ENCODE results near the gene ENKD1.

The ENKD1 gene

GRCh38 chr16:67668495-67669157, 2.1 kb upstream of the ENKD1 start:
- no peak for DNase-seq (ENCODE audit: low read depth)
- TF ChIP-seq CTCF (IDR thresholded peaks at IDR 0.05; ENCODE audit: control insufficient read depth, extremely low read depth, insufficient read depth) = no peak
- H3K4me3 ChIP-seq (ENCODE audit: low read depth, low read length) = no peak overlapping the region

- DNase-seq (ENCODE audit: low read depth) = peak; percentile 92
- peak overlapping the region; percentile 67 for H3K4me3 ChIP-seq (ENCODE audit: low read depth, low read length)
- TF ChIP-seq CTCF (IDR thresholded peaks at IDR 0.05; ENCODE audit: control insufficient read depth, extremely low read depth, insufficient read depth) = peak; percentile 94
Measured at GRCh38 chr16:67667817-67668494, 1.4 kb upstream of the ENKD1 start.

GRCh38 chr16:67667453-67667816, 885 bp upstream of the ENKD1 start:
- H3K4me3 ChIP-seq (ENCODE audit: low read depth, low read length) = peak overlapping the region; percentile 67
- no peak for TF ChIP-seq CTCF (IDR thresholded peaks at IDR 0.05; ENCODE audit: control insufficient read depth, extremely low read depth, insufficient read depth)
- no peak for DNase-seq (ENCODE audit: low read depth)

- peak overlapping the region; percentile 67 for H3K4me3 ChIP-seq (ENCODE audit: low read depth, low read length)
- no peak for DNase-seq (ENCODE audit: low read depth)
- no peak for TF ChIP-seq CTCF (IDR thresholded peaks at IDR 0.05; ENCODE audit: control insufficient read depth, extremely low read depth, insufficient read depth)
Measured at GRCh38 chr16:67666032-67666551, 458 bp downstream of the ENKD1 start.

- DNase-seq (ENCODE audit: low read depth) = no peak
- peak overlapping the region; percentile 67 for H3K4me3 ChIP-seq (ENCODE audit: low read depth, low read length)
- no peak for TF ChIP-seq CTCF (IDR thresholded peaks at IDR 0.05; ENCODE audit: control insufficient read depth, extremely low read depth, insufficient read depth)
Measured at GRCh38 chr16:67665598-67665997, 952 bp downstream of the ENKD1 start.

GRCh38 chr16:67664871-67665270, 1.7 kb downstream of the ENKD1 start:
- no peak for DNase-seq (ENCODE audit: low read depth)
- no peak for TF ChIP-seq CTCF (IDR thresholded peaks at IDR 0.05; ENCODE audit: control insufficient read depth, extremely low read depth, insufficient read depth)

More at GRCh38 chr16:67664871-67665270, 1.7 kb downstream of the ENKD1 start:
- H3K4me3 ChIP-seq (ENCODE audit: low read depth, low read length) = no peak overlapping the region
